Activated CD4-positive, alpha-beta T cell treated with anti-CD3 and anti-CD28 coated beads, Interleukin-2, Interleukin-6, amounts not matched to agents 100 ng/mL and 50 ng/mL, durations not matched to agents 16 hours and 8 hours (primary cell): ENCODE results near the gene RRAS2.

Experiments used
- DNase-seq: peaks from one replicate; pipeline ENCODE4 v3.0.0-alpha.2; 2020

Gene RRAS2

DNA sequence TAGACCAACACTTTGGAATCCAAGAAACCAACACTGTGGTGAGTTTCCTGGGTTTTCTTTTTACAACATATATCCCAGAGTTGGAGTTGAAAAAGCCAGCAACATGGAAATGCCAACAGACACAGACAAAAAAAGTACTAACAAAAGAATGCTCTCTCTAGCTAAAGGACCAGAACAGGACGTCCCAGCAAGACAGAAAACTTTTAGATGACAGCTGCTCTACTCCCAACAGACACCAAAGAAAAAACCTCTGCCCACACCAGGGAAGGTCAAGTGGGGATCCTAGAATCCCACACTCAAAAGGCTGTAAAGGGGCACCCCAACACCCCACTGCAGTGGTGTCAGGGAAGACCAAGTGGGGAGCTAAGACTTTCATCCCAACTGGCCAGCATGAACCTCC lies 23.3 kb downstream of the RRAS2 start:
- DNase-seq, result no peak

GRCh38 chr11:14334893-14335292 lies 24.1 kb downstream of the RRAS2 start:
- DNase-seq, result no peak

- DNase-seq, result no peak
These were observed 24.8 kb downstream of the RRAS2 start for GRCh38 chr11:14334192-14334591.

- DNase-seq, result no peak
These were observed 27.4 kb downstream of the RRAS2 start for GRCh38 chr11:14331476-14332136.

DNA sequence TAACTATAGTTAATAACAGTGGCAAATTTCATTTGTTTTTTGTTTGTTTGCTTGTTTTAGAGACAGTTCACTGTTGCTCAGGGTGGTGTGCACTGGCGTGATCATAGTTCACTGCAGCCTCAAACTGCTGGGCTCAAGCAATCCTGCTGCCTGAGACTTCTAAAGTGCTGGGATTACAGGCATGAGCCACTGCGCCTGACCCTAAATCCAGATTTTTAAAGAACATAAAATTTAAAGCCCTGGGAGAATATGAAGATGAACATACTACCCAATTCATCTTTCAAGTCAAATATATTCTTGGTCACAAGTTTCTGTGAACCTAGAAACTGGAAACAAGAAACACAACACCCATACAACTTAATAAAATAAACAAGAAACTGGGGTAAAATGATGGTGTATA lies 28.1 kb downstream of the RRAS2 start:
- no peak for DNase-seq

DNA sequence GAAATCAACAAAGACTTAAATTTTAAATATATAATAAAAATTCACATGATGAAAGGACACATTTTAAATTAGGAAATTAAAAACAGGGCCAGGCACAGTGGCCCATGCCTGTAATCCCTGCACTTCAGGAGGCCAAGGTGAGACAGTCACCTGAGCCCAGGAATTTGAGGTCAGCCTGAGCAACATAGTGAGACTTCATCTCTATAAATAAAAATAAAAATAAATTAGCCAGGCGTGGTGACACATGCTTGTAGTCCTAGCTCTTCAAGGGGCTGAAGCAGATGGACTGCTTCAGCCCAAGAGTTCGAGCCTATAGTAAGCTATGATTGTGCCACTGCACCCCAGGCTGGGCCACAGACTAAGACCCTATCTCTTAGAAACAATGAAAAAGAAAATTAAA lies 29.3 kb downstream of the RRAS2 start:
- no peak for DNase-seq

- DNase-seq, result no peak
These were observed 31.9 kb downstream of the RRAS2 start for GRCh38 chr11:14327116-14327515.

DNA sequence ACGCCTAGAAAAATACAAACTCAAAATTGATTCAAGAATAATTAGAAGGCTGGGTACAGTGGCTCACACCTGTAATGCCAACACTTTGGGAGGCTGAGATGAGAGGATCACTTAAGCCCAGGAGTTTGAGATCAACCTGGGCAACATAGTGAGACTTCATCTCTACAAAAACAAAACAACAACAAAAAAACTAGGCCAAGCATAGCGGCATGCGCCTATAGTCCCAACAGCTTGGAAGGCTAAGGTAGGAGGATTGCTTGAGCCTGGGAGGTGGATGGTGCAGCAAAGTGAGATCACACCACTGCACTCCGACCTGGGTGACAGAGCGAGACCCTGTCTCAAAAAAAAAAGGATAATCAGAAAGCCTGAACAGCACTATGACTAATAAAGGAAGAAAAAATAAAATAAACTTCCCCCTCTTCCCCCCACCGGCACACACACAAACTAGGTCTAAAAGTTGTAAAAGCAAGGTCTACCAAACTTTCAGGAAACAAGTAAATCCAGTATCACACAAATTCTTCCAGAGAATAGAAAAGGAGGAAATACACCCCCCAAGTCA lies 35.8 kb downstream of the RRAS2 start:
- no peak for DNase-seq

GRCh38 chr11:14322510-14322909 lies 36.5 kb downstream of the RRAS2 start:
- no peak for DNase-seq

- peak; percentile 69 for DNase-seq
These were observed 39.0 kb downstream of the RRAS2 start for GRCh38 chr11:14320020-14320419.

GRCh38 chr11:14318581-14318981 lies 40.4 kb downstream of the RRAS2 start:
- no peak for DNase-seq

GRCh38 chr11:14317659-14318325 lies 41.2 kb downstream of the RRAS2 start:
- DNase-seq, result no peak

DNA sequence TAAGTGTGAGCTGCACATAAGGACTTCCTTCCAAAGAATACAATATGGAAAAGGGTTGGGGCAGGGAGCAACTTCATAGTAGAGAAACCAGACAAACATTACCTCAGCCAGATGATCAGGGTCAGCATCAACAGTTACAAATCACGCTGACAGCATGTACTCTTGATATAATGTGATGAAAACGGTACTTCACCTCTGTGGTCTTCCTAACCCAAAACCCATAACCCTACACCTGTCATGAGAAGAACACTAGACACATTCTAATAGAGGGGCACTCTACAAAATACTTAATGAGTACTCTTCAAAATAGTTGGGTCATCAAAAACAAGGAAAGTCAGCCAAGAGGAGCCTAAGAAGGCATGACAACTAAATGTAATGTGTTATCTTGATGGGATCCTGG lies 43.9 kb downstream of the RRAS2 start:
- no peak for DNase-seq

- DNase-seq, result no peak
These were observed 44.9 kb downstream of the RRAS2 start for GRCh38 chr11:14314127-14314526.

DNA sequence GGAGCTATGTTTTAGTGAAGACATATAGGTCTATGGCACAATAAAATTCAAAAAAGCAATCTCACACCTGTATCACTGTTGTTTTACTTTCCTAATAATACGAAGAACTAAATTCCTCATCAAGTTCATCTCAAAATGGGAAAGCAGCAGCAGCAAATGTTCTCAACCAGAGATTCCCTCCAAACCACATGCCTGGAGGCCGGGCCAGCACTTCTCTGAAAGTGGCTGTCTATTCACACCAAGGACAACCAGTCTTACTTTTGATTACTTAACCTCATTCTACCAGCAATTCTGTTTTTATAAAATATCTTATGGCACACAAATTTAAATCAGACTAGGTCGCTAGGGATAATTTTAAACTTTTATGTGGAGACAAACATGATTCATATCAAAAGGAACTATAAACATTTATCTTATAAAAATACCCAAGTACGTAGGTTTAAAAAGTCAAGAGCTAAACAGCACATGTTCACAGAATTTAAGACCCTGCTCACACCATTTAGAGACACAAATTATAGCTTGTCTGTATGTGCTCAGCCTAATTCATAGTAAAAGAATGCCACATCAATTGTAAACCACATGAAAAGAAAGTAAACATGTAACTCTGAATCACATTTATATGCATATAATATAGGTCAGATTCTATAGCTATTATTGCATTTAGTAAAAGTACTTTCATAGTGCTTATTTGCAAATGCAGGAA lies 46.1 kb downstream of the RRAS2 start:
- DNase-seq, result no peak

- no peak for DNase-seq
These were observed 48.3 kb downstream of the RRAS2 start for GRCh38 chr11:14310679-14311078.

- no peak for DNase-seq
These were observed 49.4 kb downstream of the RRAS2 start for GRCh38 chr11:14309425-14310192.

- no peak for DNase-seq
These were observed 50.0 kb downstream of the RRAS2 start for GRCh38 chr11:14308897-14309387.

DNA sequence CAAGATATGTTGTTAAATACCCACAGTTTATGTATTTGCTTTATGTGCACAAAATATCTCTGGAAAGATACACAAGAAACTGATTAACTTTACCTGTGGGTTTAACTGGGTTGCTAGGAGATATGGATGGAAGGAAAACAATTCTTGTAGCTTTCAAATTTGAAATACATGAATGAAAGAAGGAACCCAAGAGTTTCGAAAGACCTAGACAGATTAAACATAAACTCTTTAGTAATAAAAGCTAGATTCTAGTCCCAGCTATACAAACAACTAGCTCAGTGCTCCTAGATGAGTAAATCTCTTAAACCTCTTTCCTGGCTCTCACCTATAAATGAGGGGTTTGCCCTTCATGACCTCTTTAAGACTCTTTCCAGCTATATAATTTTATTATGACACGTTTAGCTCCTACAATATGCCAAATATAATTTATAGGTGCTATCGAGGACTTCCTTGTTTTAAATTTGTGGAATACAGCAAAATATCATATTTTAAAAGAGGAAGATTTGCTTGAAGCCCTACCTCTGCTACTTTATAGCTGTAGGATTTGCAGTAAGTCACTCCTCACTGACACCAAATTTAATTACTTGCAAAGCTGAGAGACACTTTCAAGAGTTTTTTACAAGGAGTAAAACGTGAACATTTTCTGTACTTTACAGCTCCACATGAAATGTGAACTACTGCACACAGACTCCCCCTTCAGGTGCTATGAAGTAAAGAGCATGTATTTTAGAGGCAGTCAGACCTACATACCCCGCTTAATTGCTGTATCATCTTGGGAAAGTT lies 50.7 kb downstream of the RRAS2 start:
- peak; percentile 45 for DNase-seq

DNA sequence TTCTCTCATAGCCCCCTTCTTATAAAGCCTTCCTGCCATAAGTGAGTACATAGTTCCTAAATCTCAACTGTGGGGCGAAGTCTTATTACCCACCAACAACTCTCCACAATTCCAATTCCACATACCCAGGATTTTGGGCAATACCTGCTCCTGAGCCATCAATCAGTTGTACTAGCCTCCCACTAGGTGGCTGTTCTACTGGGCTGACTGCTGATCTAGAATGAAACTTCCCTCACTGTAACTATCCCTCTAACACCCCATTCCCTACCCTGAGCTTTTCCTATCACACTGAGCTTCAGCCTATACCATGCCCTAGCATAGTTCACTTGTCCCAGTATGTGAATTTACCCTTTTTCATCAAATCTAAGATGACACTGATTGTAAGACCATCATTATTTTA lies 52.5 kb downstream of the RRAS2 start:
- no peak for DNase-seq

GRCh38 chr11:14305649-14306048 lies 53.3 kb downstream of the RRAS2 start:
- no peak for DNase-seq

GRCh38 chr11:14304601-14305000 lies 54.4 kb downstream of the RRAS2 start:
- DNase-seq, result no peak
